GM21717 (cell line): ENCODE data around the gene PGC.

Source experiments
- ATAC-seq: cut with Tn5 transposase; IDR thresholded peaks from one replicate; pipeline ENCODE4 v1.9.1; 2021; ENCODE audit warnings: mild to moderate bottlenecking, moderate library complexity; ENCODE audit not compliant: unreplicated experiment

The PGC gene

DNA sequence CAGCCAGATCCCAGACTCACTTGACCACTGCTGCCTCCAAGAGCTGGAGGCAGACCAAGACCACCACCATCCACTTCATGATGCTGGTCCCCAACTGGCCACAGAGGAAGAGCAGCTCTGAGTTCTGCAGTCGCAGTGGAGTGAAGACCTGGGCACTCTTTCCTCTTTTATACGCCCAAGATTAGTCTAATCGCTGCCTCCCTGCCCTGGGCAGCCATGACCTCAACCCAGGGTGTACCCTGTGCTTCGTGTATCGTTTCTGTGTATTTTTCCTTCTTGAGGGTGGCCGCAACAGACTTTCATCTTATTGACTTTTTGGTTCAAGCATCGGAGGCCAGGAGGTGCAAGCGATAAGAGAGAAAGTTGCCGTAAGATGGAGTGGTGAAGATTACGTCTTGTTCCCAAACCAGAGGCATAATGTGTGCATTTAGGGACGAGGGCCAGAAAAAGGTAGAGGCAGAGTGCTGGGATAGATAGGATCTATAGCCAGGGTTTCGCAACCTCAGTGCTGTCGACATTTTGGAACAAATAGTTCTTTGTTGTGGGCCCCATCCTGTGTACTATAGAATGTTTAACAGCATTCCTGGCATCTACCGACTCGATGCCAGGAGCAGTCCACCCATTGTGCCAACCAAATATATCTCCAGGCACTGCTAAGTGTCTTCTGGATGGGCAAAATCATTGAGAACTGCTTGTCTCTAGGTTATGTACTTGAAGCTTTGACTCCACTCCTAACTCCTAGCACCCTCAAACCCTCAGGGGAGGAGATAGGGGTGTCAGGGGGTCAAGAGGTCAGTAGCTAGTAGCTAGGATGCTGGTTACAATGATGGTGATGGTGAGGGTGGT lies at the start of gene PGC:
TSS of gene PGC (minus strand) at position 142 of the 846 bp plus-strand sequence. CDS start at position 79, 63 bp downstream.
- no peak for ATAC-seq

DNA sequence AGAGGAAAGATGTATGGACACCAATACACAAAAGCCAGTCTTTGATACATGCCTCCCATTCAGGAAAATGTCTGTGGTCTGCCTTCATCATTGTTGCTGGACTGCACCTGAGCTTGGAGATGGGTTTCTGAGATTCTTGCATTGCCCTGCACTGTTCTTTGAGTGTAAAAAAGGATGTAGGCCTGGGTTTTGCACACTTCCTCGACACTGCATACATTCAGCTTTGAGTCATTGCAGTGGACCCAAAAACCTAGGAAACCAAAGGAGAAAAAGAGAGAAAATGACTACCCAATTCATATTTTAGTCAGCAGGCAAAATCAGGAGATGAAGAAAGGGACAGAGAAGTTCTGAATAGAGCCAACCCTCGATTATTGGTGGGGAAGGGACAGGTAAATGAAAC lies 49.3 kb upstream of the PGC start:
- no peak for ATAC-seq

DNA sequence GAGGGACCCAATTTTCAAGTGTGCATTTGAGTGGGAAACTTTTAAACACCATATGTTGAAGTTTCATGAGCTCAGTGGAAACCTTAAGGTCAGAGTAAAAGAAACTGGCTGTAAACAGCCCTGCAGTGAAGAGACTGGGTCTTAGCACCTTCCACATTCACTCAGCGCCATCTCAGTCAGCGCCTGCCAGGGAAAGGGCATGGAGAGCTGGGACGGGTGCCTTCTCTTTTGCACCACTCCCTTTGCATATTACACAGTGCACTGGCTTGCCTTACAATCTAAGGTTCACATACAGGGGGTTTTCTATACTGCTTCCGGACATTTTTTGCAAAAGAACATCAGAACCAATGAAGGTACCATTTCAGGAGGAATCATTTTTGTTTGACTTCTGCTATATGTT lies 44.8 kb upstream of the PGC start:
- ATAC-seq: no peak

- no peak for ATAC-seq
Observed at GRCh38 chr6:41791305-41791704, 44.1 kb upstream of the PGC start.

DNA sequence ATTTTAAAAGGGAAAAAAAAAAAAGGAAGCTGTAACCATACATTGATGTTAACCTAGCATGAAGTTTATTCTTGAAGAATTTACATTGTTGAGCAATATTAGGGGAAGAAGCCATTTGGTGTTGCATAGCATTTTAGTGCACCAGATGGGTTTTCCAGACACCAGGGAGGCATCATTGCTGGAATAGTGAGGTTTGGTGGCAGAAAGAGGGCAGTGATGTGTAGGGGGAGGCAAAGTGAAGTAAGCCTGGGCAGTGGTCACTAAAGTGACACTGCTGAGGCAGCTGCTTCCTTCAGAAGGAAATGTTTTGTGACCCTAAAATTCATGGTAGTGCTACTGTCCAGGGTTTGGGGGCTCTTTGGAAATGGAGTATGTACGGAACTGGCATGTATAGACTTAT lies 42.8 kb upstream of the PGC start:
- ATAC-seq: no peak

GRCh38 chr6:41789390-41789724 lies 42.2 kb upstream of the PGC start:
- ATAC-seq: no peak

GRCh38 chr6:41787219-41787917 lies 40.2 kb upstream of the PGC start, which contains the start of gene TOMM6:
Gene TOMM6, plus strand, starts transcription at chr6:41787694. Its CDS starts 4 bp downstream, at chr6:41787698.
- peak; percentile 73 for ATAC-seq

GRCh38 chr6:41786451-41787218 lies 39.4 kb upstream of the PGC start:
- ATAC-seq: peak; percentile 54

DNA sequence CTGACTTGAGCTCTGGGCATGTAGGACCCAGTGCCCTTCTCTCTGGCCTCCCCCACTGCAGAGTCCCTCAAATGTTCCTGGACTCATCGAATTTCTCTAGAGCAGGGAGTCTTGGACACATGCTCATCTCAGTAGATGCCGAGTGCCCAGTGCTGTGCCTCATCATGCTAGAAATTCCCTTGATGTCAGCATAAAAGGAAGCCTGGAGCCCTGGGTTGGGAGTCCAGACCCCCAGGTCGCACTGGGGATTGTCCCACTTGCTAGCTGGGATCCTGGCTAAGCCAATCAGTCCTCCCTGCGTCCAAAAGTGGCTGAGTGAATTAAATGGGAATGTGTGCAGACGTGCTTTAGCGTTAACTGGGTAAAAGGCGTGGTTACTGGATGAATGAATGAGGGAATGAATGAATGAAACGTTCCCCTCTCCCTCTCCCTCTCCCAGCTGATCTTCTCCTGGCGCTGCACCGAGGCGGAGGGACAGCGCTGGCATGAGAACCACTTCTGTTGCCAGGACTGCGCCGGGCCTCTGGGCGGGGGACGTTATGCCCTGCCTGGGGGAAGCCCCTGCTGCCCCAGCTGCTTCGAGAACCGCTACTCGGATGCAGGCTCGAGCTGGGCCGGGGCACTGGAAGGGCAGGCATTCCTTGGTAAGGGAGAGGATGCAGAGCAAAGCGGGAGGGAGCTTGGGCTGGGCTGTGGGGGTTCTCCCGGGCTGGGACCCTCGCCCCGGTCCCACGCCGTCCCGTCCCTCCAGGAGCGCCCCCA lies 38.7 kb upstream of the PGC start:
- peak; percentile 6 for ATAC-seq

GRCh38 chr6:41785254-41785653 lies 38.1 kb upstream of the PGC start:
- ATAC-seq: no peak

DNA sequence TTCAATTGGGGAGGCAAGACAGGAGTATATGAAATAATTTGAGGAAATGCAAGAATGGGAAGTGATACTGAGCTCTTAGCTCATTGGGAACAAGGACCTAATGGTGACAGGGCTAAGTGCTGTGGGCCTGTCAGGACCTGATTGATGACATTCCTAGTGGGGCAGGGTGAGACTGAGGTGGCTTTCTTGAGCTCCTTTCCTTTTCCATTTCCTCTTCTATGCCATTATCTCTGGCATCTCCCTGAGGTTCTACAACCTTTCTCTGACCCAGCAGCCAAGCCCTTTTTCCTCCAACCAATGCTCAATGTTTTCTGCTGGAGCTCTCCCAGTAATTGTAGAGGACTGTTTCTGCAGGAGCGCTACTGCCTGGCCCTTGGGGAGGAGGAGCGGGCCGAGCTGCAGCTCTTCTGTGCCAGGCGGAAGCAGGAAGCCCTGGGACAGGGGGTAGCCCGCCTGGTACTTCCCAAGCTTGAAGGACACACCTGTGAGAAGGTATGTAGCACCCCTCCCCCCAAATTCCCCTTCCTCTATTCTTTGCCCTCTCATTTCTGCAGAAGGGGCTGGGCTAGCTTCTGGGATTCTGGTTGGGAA lies 37.5 kb upstream of the PGC start:
- ATAC-seq: no peak

DNA sequence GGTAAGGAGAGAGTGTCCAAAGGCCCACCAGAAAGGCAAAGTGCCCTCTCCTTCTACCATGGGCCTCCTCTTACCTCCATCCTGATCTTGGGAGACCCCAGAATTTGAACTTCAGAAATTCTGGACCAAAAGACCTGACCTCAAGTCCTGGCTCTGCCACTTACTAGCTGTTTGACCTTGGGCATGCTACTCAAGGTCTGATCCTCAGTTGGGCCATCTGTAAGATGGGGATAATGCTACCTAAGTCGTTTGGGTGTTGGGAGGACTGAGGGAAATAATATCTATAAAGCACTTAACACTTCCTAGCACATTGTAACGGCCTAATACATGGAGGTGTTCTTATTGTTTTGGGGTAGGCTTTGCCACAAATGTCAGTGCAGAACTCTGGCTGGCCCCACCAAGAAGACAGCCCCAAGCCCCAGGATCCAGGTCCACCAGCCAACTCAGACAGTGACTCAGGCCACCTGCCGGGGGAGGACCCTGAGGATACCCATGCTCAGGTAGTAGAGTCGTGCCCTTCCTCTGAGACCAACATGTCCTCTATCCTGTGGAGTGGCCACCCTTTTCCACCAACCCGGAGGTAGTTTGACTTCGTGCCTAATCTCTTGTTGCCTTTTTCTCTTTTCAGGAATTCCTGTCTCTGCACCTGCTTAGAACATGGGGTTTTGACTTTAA lies 36.0 kb upstream of the PGC start:
- no peak for ATAC-seq

DNA sequence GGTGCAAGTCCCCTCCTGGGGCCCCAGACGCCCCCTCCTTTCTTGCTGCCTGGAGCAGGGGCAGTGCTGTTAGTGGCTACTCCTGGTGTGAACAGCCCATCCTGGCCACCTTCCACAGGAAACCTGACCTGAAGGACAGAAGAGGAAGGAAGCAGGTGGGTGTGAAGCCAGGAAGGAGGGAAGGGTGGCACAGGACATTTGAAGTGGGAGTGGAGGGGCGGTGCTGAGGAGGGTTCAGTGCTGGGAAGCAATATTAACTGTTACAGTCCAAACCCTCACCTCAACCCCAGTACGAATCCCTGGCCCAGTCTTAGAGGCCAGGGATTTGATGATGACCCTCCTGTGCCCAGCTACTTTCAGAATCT lies 34.2 kb upstream of the PGC start:
- no peak for ATAC-seq

DNA sequence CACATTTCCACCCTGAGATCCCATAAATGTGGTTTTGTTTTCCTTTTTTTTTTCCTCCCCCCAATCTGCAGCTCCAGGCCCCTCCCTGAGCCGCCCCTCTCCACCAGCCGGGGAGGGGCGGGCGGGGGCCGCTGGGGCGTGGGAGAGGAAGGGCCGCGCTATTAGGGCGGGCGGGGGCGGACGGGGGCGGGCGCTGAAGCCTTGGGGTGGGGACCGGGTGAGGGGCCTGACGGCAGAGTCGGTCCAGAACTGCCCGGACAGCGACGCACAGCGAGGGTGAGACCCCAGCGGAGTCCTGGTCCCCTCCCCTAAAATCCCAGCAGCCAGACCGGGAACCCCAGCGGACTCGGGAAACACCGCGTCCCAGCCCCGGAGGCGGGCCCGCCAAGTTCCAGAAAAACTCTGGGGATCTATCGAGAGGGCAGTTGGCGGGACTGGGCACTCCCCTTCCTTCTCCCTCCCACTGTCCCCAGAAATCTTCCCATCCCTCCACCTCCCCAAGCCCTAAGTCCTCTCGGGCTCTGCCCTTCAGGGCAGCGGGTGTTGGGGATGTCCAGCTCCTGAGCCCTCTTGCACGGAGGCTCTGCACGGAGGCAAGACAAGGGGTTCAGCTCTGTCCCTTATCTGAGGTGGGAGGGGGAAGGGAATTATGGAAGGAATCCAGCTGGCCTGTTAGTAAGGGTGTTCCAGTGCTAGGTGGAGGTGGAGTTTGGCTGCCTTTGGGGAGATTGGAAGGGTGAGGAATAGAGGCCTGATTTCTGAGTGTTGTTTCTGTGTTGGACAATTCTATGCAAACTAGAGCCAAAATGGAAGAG lies 33.6 kb upstream of the PGC start, which contains the start of gene PRICKLE4:
TSS of gene PRICKLE4 (plus strand) at position 232 of the 815 bp plus-strand sequence. CDS start 2,692 bp downstream, outside the sequence.
- ATAC-seq: no peak

DNA sequence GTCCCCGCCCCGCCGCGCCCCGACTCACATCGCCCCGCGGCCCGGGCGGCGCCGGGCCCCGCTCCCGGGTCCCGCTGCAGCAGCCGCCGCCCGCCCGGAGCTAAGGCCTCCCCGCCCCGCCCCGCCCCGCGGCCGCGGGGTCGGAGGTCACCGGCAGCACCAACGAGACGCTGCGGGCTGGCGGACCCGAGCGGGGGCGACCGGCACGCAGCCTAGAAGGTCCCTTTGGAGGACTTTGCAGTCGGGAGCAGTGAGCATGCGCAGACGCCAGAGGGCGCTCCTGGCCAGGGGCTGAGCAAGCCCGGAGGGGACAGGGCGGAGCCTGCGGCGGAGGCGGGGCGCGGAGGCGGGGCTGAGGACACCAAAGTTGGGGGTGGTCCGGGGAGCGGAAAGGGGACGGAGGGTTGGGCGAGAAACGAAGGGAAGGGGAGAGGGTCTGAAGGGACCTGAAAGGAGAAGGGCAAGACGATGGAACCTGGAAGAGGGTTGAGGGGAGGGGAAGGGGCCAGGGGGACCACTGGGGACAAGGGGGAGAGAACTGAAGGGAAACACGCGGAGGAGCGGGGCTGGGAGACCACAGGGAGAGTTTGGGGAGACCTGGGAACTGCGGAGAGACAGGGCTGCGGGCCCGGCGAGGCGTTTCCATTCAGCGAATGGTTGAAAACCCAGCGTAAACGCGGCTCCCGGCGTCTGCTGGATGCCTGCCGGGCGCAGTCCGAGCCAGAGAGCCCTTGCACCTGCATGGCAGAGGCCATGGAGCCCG lies 32.8 kb upstream of the PGC start, which contains the start of gene FRS3:
TSS of gene FRS3 (minus strand) at position 113 of the 763 bp plus-strand sequence. CDS start 2,913 bp downstream, outside the sequence.
- peak; percentile 76 for ATAC-seq

GRCh38 chr6:41779336-41779735 lies 32.1 kb upstream of the PGC start:
- peak; percentile 4 for ATAC-seq

DNA sequence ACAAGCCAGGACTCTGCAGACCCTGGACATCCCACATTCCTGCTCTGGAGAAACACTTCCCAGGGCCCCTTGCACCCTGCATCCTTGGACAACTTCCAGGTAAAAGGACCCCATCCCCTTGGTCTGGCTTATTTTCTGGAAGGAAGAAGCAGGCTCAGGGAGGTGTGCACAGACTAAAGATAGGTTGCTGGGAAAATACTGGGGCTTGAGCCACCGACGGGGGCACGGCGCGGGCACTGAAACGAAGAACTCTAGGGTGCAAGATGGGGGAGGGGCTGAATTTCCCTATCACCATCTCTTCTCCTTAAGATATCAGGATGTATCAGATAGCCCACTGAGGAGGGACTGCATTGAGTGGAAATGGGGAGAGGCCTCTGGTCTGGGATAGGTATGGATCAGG lies 31.7 kb upstream of the PGC start:
- no peak for ATAC-seq
